NCI-H1694 treated with DMSO at 0.1 percent for 48 hours (cell line): ENCODE results near the gene STAP2.

ENCODE experiments used
- DNase-seq: peaks from one replicate; lab custom pipeline; 2025; lab: John Stamatoyannopoulos, UW

STAP2 gene

GRCh38 chr19:4327252-4327876 is 11.3 kb downstream of the STAP2 start:
- DNase-seq, result no peak

GRCh38 chr19:4326837-4327251 is 11.8 kb downstream of the STAP2 start:
- no peak for DNase-seq

- DNase-seq, result no peak
These were observed 12.3 kb downstream of the STAP2 start for GRCh38 chr19:4326215-4326836.

GRCh38 chr19:4324228-4324627 is 14.4 kb downstream of the STAP2 start:
- DNase-seq, result no peak

- DNase-seq, result no peak
These were observed 14.9 kb downstream of the STAP2 start for GRCh38 chr19:4323692-4324091.

GRCh38 chr19:4322942-4323665 is 15.5 kb downstream of the STAP2 start:
- no peak for DNase-seq

- DNase-seq, result no peak
These were observed 18.2 kb downstream of the STAP2 start for GRCh38 chr19:4320419-4320818.

GRCh38 chr19:4319067-4319718 is 19.4 kb downstream of the STAP2 start:
- no peak for DNase-seq

GRCh38 chr19:4318460-4318859 is 20.2 kb downstream of the STAP2 start:
- DNase-seq, result no peak

- no peak for DNase-seq
These were observed 21.7 kb downstream of the STAP2 start for GRCh38 chr19:4316956-4317355.

GRCh38 chr19:4313847-4314490 is 24.7 kb downstream of the STAP2 start:
- no peak for DNase-seq

GRCh38 chr19:4310247-4311121 is 28.1 kb downstream of the STAP2 start:
- DNase-seq, result no peak

GRCh38 chr19:4305659-4306058 is 33.0 kb downstream of the STAP2 start:
- no peak for DNase-seq

GRCh38 chr19:4305257-4305612 is 33.4 kb downstream of the STAP2 start:
- DNase-seq, result no peak

GRCh38 chr19:4304538-4305256 is 33.9 kb downstream of the STAP2 start, which contains the start of gene FSD1:
TSS of gene FSD1 (plus strand) at chr19:4304598. CDS start at chr19:4304747, 149 bp downstream.
- peak; percentile 23 for DNase-seq

- no peak for DNase-seq
These were observed 34.6 kb downstream of the STAP2 start for GRCh38 chr19:4303819-4304537.

- DNase-seq, result no peak
These were observed 36.4 kb downstream of the STAP2 start, which contains the start of gene TMIGD2 for GRCh38 chr19:4302243-4302640. TSS of gene TMIGD2 (minus strand) at chr19:4302389. CDS start at chr19:4302385, 4 bp downstream.

GRCh38 chr19:4301590-4302242 is 36.9 kb downstream of the STAP2 start:
- DNase-seq, result no peak

- DNase-seq, result no peak
These were observed 38.0 kb downstream of the STAP2 start for GRCh38 chr19:4300589-4300988.
